Mesenchymal stem cell (in vitro differentiated cells and primary cell): ENCODE data around the gene TRMT61A.

Experiments
- DNase-seq: peaks from one replicate; pipeline ENCODE4 v3.0.0-alpha.2; 2013
- H2AFZ ChIP-seq: one replicate; pipeline ENCODE4 v1.6.1; 2013; ENCODE audit warnings: low read depth, mild to moderate bottlenecking, control low read depth, inconsistent platforms, low read length, moderate library complexity
- H2AK5ac ChIP-seq: 2 replicates; pipeline ENCODE4 v1.6.1; 2013; ENCODE audit warnings: low read length, moderate library complexity, mild to moderate bottlenecking, inconsistent platforms; ENCODE audit not compliant: severe bottlenecking
- H2BK120ac ChIP-seq: one replicate; pipeline ENCODE4 v1.6.1; 2013; ENCODE audit warnings: low read depth, mild to moderate bottlenecking, inconsistent platforms, low read length, moderate library complexity
- H2BK12ac ChIP-seq, 2 experiments: one replicate each; pipeline ENCODE4 v1.6.1; 2013; ENCODE audit warnings: inconsistent platforms in 2 of 2, low read length in 2 of 2, mild to moderate bottlenecking in 2 of 2, moderate library complexity in 2 of 2, control low read depth in 1 of 2
- H2BK15ac ChIP-seq: one replicate; pipeline ENCODE4 v1.6.1; 2013; ENCODE audit warnings: mild to moderate bottlenecking, low read depth, inconsistent platforms; ENCODE audit not compliant: poor library complexity, severe bottlenecking
- H2BK5ac ChIP-seq: 2 replicates; pipeline ENCODE4 v1.6.1; 2013; ENCODE audit warnings: low read depth, mild to moderate bottlenecking, low read length, control low read depth, inconsistent platforms; ENCODE audit not compliant: poor library complexity, severe bottlenecking
- H3K14ac ChIP-seq, 2 experiments: one replicate each; pipeline ENCODE4 v1.6.1; 2013; ENCODE audit warnings: inconsistent platforms in 2 of 2, low read length in 2 of 2, control low read depth in 1 of 2, mild to moderate bottlenecking in 1 of 2, moderate library complexity in 1 of 2
- H3K18ac ChIP-seq, 2 experiments: one replicate each; pipeline ENCODE4 v1.6.1; 2013; ENCODE audit warnings: inconsistent platforms in 2 of 2, low read length in 2 of 2, control low read depth in 1 of 2, low read depth in 1 of 2, mild to moderate bottlenecking in 1 of 2
- H3K23ac ChIP-seq, 2 experiments: one replicate each; pipeline ENCODE4 v1.6.1; 2013; ENCODE audit warnings: inconsistent platforms in 2 of 2, low read length in 2 of 2, mild to moderate bottlenecking in 2 of 2, moderate library complexity in 2 of 2, control low read depth in 1 of 2
- H3K27ac ChIP-seq: 2 replicates; pipeline ENCODE4 v1.5.1; 2013; ENCODE audit warnings: mild to moderate bottlenecking, moderate library complexity, low read length, control low read depth, inconsistent platforms; ENCODE audit not compliant: poor library complexity, severe bottlenecking
- H3K27me3 ChIP-seq, 2 experiments: 2 replicates each; pipeline versions ENCODE4 v1.6.1 to v1.7.0; 2013; ENCODE audit warnings: low read length in 2 of 2, mild to moderate bottlenecking in 2 of 2, moderate library complexity in 2 of 2, control low read depth in 1 of 2, inconsistent platforms in 1 of 2; ENCODE audit not compliant: control insufficient read depth in 1 of 2, insufficient read depth in 1 of 2
- H3K36me3 ChIP-seq, 2 experiments: 2 replicates each; pipeline versions ENCODE4 v1.6.1 to v1.7.0; 2013; ENCODE audit warnings: low read length in 2 of 2, control low read depth in 1 of 2, inconsistent platforms in 1 of 2, low read depth in 1 of 2, mild to moderate bottlenecking in 1 of 2; ENCODE audit not compliant: insufficient read depth in 2 of 2, control insufficient read depth in 1 of 2
- H3K4ac ChIP-seq, 2 experiments: one replicate each; pipeline ENCODE4 v1.6.1; 2013; ENCODE audit warnings: inconsistent platforms in 2 of 2, low read length in 2 of 2, mild to moderate bottlenecking in 2 of 2, moderate library complexity in 2 of 2, control low read depth in 1 of 2, low read depth in 1 of 2
- H3K4me1 ChIP-seq: 2 replicates; pipeline ENCODE4 v1.6.1; 2013; ENCODE audit warnings: low read depth, low read length, control low read depth; ENCODE audit not compliant: control insufficient read depth, insufficient read depth
- H3K4me2 ChIP-seq: 2 replicates; pipeline ENCODE4 v1.6.1; 2013; ENCODE audit warnings: low read length, mild to moderate bottlenecking, inconsistent platforms; ENCODE audit not compliant: poor library complexity, severe bottlenecking
- H3K4me3 ChIP-seq, 2 experiments: 2 replicates each; pipeline versions ENCODE4 v1.5.1 to v1.7.0; 2013; ENCODE audit warnings: low read length in 2 of 2, mild to moderate bottlenecking in 2 of 2, control low read depth in 1 of 2, low read depth in 1 of 2; ENCODE audit not compliant: insufficient read depth in 1 of 2
- H3K79me1 ChIP-seq: replicated peaks from 2 replicates; pipeline ENCODE4 v1.6.1; 2013; ENCODE audit warnings: mild to moderate bottlenecking, control low read depth, low read length, inconsistent platforms; ENCODE audit not compliant: poor library complexity, severe bottlenecking
- H3K9ac ChIP-seq: 2 replicates; pipeline ENCODE4 v1.7.0; 2013; ENCODE audit warnings: mild to moderate bottlenecking, low read length, moderate library complexity
- H3K9me3 ChIP-seq: 2 replicates; pipeline ENCODE4 v1.7.0; 2013; ENCODE audit warnings: mild to moderate bottlenecking, low read length; ENCODE audit not compliant: control insufficient read depth
- H4K8ac ChIP-seq: one replicate; pipeline ENCODE4 v1.6.1; 2013; ENCODE audit warnings: inconsistent platforms, mild to moderate bottlenecking, low read length, moderate library complexity
- H4K91ac ChIP-seq: one replicate; pipeline ENCODE4 v1.6.1; 2013; ENCODE audit warnings: mild to moderate bottlenecking, low read length, inconsistent platforms
- WGBS: methylation state at CpG from one replicate; pipeline ENCODE4 v1.1.7; 2013; ENCODE audit warnings: mixed read lengths; 5-methylcytosine and 5-hydroxymethylcytosine counted together

The TRMT61A gene

GRCh38 chr14:103521438-103521950 lies 7.5 kb upstream of the TRMT61A start:
- Histone ChIP-seq H3K4me1 (peaks cover 67% of the 10 kb centered on the region), H3K27me3 (peaks cover 10 to 15% of the 10 kb centered on the region in 2 experiments), H2BK12ac (no peak overlapping the region), H2BK15ac (peak overlapping the region; percentile 35), H4K8ac (no peak overlapping the region), H3K14ac (peak overlapping the region in 1 of 2 experiments; percentile 19), H3K23ac (no peak overlapping the region), H3K9me3 (no peaks in the 10 kb centered on the region), H2AK5ac (no peak overlapping the region), H3K4ac (no peak overlapping the region), H3K18ac (no peak overlapping the region), H2BK5ac (no peak overlapping the region), H3K79me1 (peaks cover 2% of the 10 kb centered on the region), H3K36me3 (peaks cover 0 to 2% of the 10 kb centered on the region in 2 experiments), H3K27ac (no peak overlapping the region), H4K91ac (no peak overlapping the region), H2AFZ (peak overlapping the region; percentile 15), H3K4me3 (peak overlapping the region; percentile 54 to 71), H3K4me2 (peak overlapping the region; percentile 42), H2BK120ac (no peak overlapping the region), H3K9ac (peak overlapping the region; percentile 43)
- no peak for DNase-seq
- WGBS: 3% methylated on average over 39 of the region's 77 CpGs

DNA sequence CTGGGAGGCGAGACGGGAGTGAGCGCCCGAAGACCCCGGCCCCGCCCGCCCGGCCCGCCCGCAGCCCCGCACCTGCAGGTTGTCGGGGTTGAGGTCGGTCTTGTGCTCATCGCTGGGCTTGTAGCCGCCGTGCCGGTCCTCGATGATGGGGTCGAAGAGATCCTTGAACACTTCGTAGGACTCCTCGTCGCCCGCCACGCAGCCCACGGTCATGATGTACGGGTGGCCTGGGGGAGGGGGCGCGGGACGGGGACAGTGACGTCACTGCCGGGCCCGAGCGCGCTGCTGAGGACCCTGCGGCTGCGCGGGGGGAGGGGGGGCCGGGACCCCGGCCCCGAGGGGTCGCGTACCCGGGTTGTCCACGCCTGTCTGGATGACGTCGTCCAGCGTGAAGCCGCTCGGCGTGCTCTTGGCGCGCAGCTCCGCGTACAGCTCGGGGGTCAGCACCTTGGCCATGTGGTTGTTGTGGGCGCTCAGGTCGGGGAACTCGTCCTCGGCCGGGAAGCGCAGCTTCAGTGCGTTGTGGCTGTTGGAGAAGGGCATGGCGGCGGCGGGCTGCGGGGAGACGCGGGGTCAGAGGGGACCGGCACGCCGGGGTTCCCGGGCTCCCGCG lies 6.9 kb upstream of the TRMT61A start:
- WGBS: 2% methylated on average over 44 of the region's 74 CpGs
- no peak overlapping the region for H3K4ac ChIP-seq
- peaks cover 0 to 4% of the 10 kb centered on the region in 2 experiments for H3K36me3 ChIP-seq
- H3K14ac ChIP-seq: no peak overlapping the region
- peak overlapping the region; percentile 54 to 71 for H3K4me3 ChIP-seq
- peaks cover 70% of the 10 kb centered on the region for H3K4me1 ChIP-seq
- peaks cover 10 to 15% of the 10 kb centered on the region in 2 experiments for H3K27me3 ChIP-seq
- no peak overlapping the region for H4K91ac ChIP-seq
- peaks cover 2% of the 10 kb centered on the region for H3K79me1 ChIP-seq
- H2AK5ac ChIP-seq: no peak overlapping the region
- peak overlapping the region in 1 of 2 experiments; percentile 65 for H3K18ac ChIP-seq
- H3K9ac ChIP-seq: peak overlapping the region; percentile 68
- no peaks in the 10 kb centered on the region for H3K9me3 ChIP-seq
- peak overlapping the region in 1 of 2 experiments; percentile 91 for H3K23ac ChIP-seq
- H2AFZ ChIP-seq: peak overlapping the region; percentile 32
- H2BK12ac ChIP-seq: peak overlapping the region in 1 of 2 experiments; percentile 61
- peak overlapping the region; percentile 56 for H4K8ac ChIP-seq
- no peak overlapping the region for H2BK5ac ChIP-seq
- peak overlapping the region; percentile 35 for H2BK15ac ChIP-seq
- H3K4me2 ChIP-seq: peak overlapping the region; percentile 83
- H3K27ac ChIP-seq: no peak overlapping the region
- no peak overlapping the region for H2BK120ac ChIP-seq
- DNase-seq: peak; percentile 43

DNA sequence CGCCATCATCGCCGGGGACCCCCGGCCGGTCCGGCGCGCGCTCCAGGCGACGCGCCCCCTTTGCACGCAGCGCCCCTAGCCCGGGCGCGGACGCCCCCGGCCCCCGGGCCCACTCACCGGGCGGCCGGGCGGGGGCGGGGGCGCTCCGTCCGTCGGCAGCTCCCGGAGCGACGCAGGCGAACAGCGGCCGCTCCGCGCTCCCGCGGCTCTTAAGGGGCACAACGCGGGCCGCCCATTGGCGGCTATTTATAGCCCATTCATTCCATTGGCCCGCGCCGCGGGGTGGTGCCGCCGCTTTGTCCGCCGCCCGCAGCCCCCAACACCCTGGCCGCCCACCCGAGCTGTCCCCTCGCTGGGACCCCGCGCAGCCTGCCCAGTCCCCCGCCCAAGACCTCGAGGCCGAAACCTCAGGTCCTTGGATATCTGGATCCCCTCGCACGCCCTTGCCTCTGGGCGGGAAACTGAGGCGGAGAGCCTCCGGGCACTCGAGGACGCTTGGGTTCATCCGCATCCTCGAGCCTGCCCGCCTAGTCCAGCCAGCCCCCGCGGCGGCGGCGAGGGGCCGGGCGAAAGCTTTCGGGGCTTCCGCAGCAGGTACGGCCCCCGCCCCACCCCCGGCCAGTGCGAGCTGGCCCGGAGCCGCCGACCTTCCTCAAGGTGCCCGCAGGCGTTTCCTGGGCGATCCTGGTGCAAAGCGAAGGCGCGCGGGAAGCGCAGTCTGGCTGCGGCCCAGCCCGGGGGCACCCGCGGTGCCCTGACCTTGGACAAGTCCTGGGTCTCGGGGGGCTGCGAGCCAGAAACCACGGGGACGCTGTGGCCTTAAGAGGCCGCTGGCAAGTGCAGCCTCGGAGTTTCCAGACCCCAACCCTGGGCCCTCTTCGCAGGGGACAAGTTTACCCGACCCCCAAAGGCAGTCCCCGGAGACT lies 6.1 kb upstream of the TRMT61A start, which contains the start of gene CKB:
Gene CKB, minus strand, starts transcription at position 182 of the 926 bp plus-strand sequence. CDS start 337 bp downstream, outside the sequence.
- H2BK120ac ChIP-seq: no peak within 1 kb of the TSS
- 4% methylated on average over 84 of the region's 107 CpGs for WGBS
- H2AFZ ChIP-seq: peak within 1 kb of the TSS; percentile 32
- peak within 1 kb of the TSS; percentile 56 for H4K8ac ChIP-seq
- peak within 1 kb of the TSS; percentile 83 for H3K4me2 ChIP-seq
- H3K4me1 ChIP-seq: peaks cover 74% of the 10 kb centered on the region
- H3K9me3 ChIP-seq: no peaks in the 10 kb centered on the region
- H3K23ac ChIP-seq: peak within 1 kb of the TSS in 1 of 2 experiments; percentile 91
- peak within 1 kb of the TSS; percentile 68 for H3K9ac ChIP-seq
- peak within 1 kb of the TSS in 1 of 2 experiments; percentile 65 for H3K18ac ChIP-seq
- H2BK15ac ChIP-seq: peak within 1 kb of the TSS; percentile 35
- H2AK5ac ChIP-seq: no peak within 1 kb of the TSS
- H4K91ac ChIP-seq: no peak within 1 kb of the TSS
- peaks cover 2% of the 10 kb centered on the region for H3K79me1 ChIP-seq
- H3K27me3 ChIP-seq: peaks cover 10 to 15% of the 10 kb centered on the region in 2 experiments
- peak; percentile 71 for DNase-seq
- H3K4me3 ChIP-seq: peak within 1 kb of the TSS; percentile 54 to 71
- H3K4ac ChIP-seq: no peak within 1 kb of the TSS
- H3K27ac ChIP-seq: no peak within 1 kb of the TSS
- H2BK12ac ChIP-seq: peak within 1 kb of the TSS in 1 of 2 experiments; percentile 61
- no peak within 1 kb of the TSS for H2BK5ac ChIP-seq
- peaks cover 0 to 4% of the 10 kb centered on the region in 2 experiments for H3K36me3 ChIP-seq
- H3K14ac ChIP-seq: peak within 1 kb of the TSS in 1 of 2 experiments; percentile 19
